Activated CD4-positive, alpha-beta T cell treated with anti-CD3 and anti-CD28 coated beads for 36 hours (primary cell): ENCODE data around the gene ZNF576. TPM values are rescaled to one million over a fixed set of nuclear protein-coding genes. Genes with fewer than 3 reads are reported as not detected.

Experiments
- ATAC-seq: fragments of 200-7000 bp; cut with Tn5 transposase; one replicate; pipeline ENCODE4 v1.10.0; 2021; ENCODE audit warnings: mild to moderate bottlenecking, moderate library complexity
- CTCF ChIA-PET: fragments of 350-600 bp; sonication (Branson Sonifier 250); formaldehyde crosslinking; loops from one replicate; lab custom pipeline; 2021; ENCODE audit warnings: antibody characterized with exemption; lab: Charles Lee
- POLR2A ChIA-PET: fragments of 350-600 bp; sonication (Branson Sonifier 250); formaldehyde crosslinking; loops from one replicate; lab custom pipeline; 2021; ENCODE audit warnings: antibody characterized with exemption, inconsistent platforms; lab: Charles Lee
- DNase-seq: peaks from one replicate; pipeline ENCODE4 v3.0.0-alpha.2; 2020
- H3K27ac Mint-ChIP-seq: one replicate; pipeline ENCODE4 v1.8.0; 2021; ENCODE audit warnings: mixed read lengths
- H3K27me3 Mint-ChIP-seq: one replicate; pipeline ENCODE4 v1.8.0; 2021; ENCODE audit warnings: mixed read lengths
- H3K36me3 Mint-ChIP-seq: one replicate; pipeline ENCODE4 v1.8.0; 2021; ENCODE audit warnings: low read depth, mixed read lengths
- H3K4me1 Mint-ChIP-seq: one replicate; pipeline ENCODE4 v1.8.0; 2021; ENCODE audit warnings: mixed read lengths
- H3K4me3 Mint-ChIP-seq: one replicate; pipeline ENCODE4 v1.8.0; 2021; ENCODE audit warnings: mild to moderate bottlenecking, moderate library complexity, mixed read lengths
- H3K9me3 Mint-ChIP-seq: one replicate; pipeline ENCODE4 v1.8.0; 2021; ENCODE audit warnings: low read depth, mixed read lengths
- intact Hi-C, 2 experiments: fragments of 100-400 bp; cut with DNase I in 1 of 2; cut with micrococcal nuclease in 1 of 2; formaldehyde crosslinking; loops; one replicate each; pipeline versions ENCODE4 v1.14.2 to v1.15.1; 2022 to 2024; cut with DNase I, micrococcal nuclease
- total RNA-seq, 2 experiments: library from RNA; stranded (reverse); gene quantifications; one replicate each; pipeline ENCODE4 v1.2.3, GENCODE V29; 2021

Gene ZNF576
- total RNA-seq, 2 experiments from 2014 or later, result 11.6 to 14.3 TPM

- ChIA-PET POLR2A (no interaction called here), CTCF (interaction anchor here (0.8 kb wide), 1 partner anchor 22 kb away, joined by 5 read pairs; no protein-coding TSS in a partner anchor)
- no peak for DNase-seq
- H3K9me3 Mint-ChIP-seq, result no peaks in the 10 kb centered on the region
- no peak overlapping the region for H3K4me3 Mint-ChIP-seq
- intact Hi-C loops, result no loop called here
- ATAC-seq, result no peak
- no peaks in the 10 kb centered on the region for H3K27me3 Mint-ChIP-seq
- H3K27ac Mint-ChIP-seq, result no peak overlapping the region
- H3K36me3 Mint-ChIP-seq, result peaks cover 4% of the 10 kb centered on the region
- peaks cover 10% of the 10 kb centered on the region for H3K4me1 Mint-ChIP-seq
Observed at GRCh38 chr19:43616306-43616705, 19.9 kb downstream of the ZNF576 start.

- no peak overlapping the region for H3K27ac Mint-ChIP-seq
Observed at GRCh38 chr19:43616954-43617353, 20.6 kb downstream of the ZNF576 start.

GRCh38 chr19:43618921-43619261 is 22.5 kb downstream of the ZNF576 start:
- DNase-seq (peak; percentile 79), ATAC-seq (peak; percentile 68)
- CTCF ChIA-PET, result no interaction called here
- Mint-ChIP-seq H3K9me3 (no peaks in the 10 kb centered on the region), H3K4me3 (peak overlapping the region; percentile 94), H3K36me3 (no peaks in the 10 kb centered on the region), H3K4me1 (peaks cover 11% of the 10 kb centered on the region), H3K27me3 (no peaks in the 10 kb centered on the region), H3K27ac (peak overlapping the region; percentile 99)
- POLR2A ChIA-PET, result interaction anchor here (0.7 kb wide), 1 partner anchor 114 kb away, joined by 3 read pairs; no protein-coding TSS in a partner anchor
- intact Hi-C loops, result loop anchor here (1.0 to 2.0 kb wide), 8 partner anchors 23 to 156 kb away; partner anchors contain the start of genes IRGQ (in 2 of the 2), PINLYP (in 2 of the 2), XRCC1 (in 2 of the 2) and ZNF576 (in 2 of the 2)

More at GRCh38 chr19:43616954-43617353, 20.6 kb downstream of the ZNF576 start:
- CTCF ChIA-PET, result interaction anchor here (1.1 kb wide), 1 partner anchor 61 kb away, joined by 4 read pairs; no protein-coding TSS in a partner anchor
- no peak for DNase-seq
- POLR2A ChIA-PET, result no interaction called here
- intact Hi-C loops, result no loop called here
- H3K4me3 Mint-ChIP-seq, result no peak overlapping the region
- H3K9me3 Mint-ChIP-seq, result no peaks in the 10 kb centered on the region
- no peaks in the 10 kb centered on the region for H3K27me3 Mint-ChIP-seq
- H3K36me3 Mint-ChIP-seq, result peaks cover 2% of the 10 kb centered on the region
- no peak for ATAC-seq
- H3K4me1 Mint-ChIP-seq, result peaks cover 10% of the 10 kb centered on the region

GRCh38 chr19:43619262-43620060 is 23.1 kb downstream of the ZNF576 start, which contains the start of gene ZNF428:
TSS of gene ZNF428 (minus strand) at chr19:43619629. CDS start at chr19:43614304, 5,325 bp downstream.
- Mint-ChIP-seq H3K27ac (peak within 1 kb of the TSS; percentile 99), H3K27me3 (no peaks in the 10 kb centered on the region), H3K4me3 (peak within 1 kb of the TSS; percentile 94), H3K36me3 (no peaks in the 10 kb centered on the region), H3K4me1 (peaks cover 17% of the 10 kb centered on the region), H3K9me3 (no peaks in the 10 kb centered on the region)
- CTCF ChIA-PET, result no interaction called here
- ATAC-seq (peak; percentile 92), DNase-seq (peak; percentile 94)
- intact Hi-C loops, result loop anchor here (1.0 to 2.0 kb wide), 9 partner anchors 20 to 156 kb away; partner anchors contain the start of genes IRGQ (in 2 of the 2), PINLYP (in 2 of the 2), XRCC1 (in 2 of the 2) and ZNF576 (in 2 of the 2)
- POLR2A ChIA-PET, result no interaction called here

GRCh38 chr19:43620061-43621001 is 23.9 kb downstream of the ZNF576 start:
- intact Hi-C loops, result loop anchor here in 1 of 2 experiments (1.0 kb wide), 1 partner anchor 19 kb away; the partner anchor contains the start of gene CADM4

GRCh38 chr19:43622070-43622469 is 25.7 kb downstream of the ZNF576 start:
- intact Hi-C loops, result no loop called here
- Mint-ChIP-seq H3K27ac (no peak overlapping the region), H3K27me3 (peaks cover 6% of the 10 kb centered on the region), H3K36me3 (no peaks in the 10 kb centered on the region), H3K4me3 (no peak overlapping the region), H3K4me1 (peaks cover 24% of the 10 kb centered on the region), H3K9me3 (no peaks in the 10 kb centered on the region)
- CTCF ChIA-PET, result interaction anchor here (0.8 kb wide), 1 partner anchor 27 kb away, joined by 5 read pairs; no protein-coding TSS in a partner anchor
- DNase-seq (no peak), ATAC-seq (no peak)
- POLR2A ChIA-PET, result no interaction called here

More at GRCh38 chr19:43620061-43621001, 23.9 kb downstream of the ZNF576 start:
- CTCF ChIA-PET, result interaction anchor here (0.7 kb wide), 1 partner anchor 188 kb away, joined by 3 read pairs; no protein-coding TSS in a partner anchor
- DNase-seq (no peak), ATAC-seq (no peak)
- Mint-ChIP-seq H3K4me1 (peaks cover 24% of the 10 kb centered on the region), H3K27me3 (no peaks in the 10 kb centered on the region), H3K36me3 (no peaks in the 10 kb centered on the region), H3K9me3 (no peaks in the 10 kb centered on the region), H3K4me3 (peak overlapping the region; percentile 94), H3K27ac (peak overlapping the region; percentile 99)
- POLR2A ChIA-PET, result no interaction called here

- peaks cover 24% of the 10 kb centered on the region for H3K4me1 Mint-ChIP-seq
- no peaks in the 10 kb centered on the region for H3K36me3 Mint-ChIP-seq
- no peak overlapping the region for H3K4me3 Mint-ChIP-seq
- POLR2A ChIA-PET, result no interaction called here
- intact Hi-C loops, result no loop called here
- no peak for ATAC-seq
- H3K27me3 Mint-ChIP-seq, result peaks cover 6% of the 10 kb centered on the region
- CTCF ChIA-PET, result no interaction called here
- H3K27ac Mint-ChIP-seq, result no peak overlapping the region
- no peak for DNase-seq
- no peaks in the 10 kb centered on the region for H3K9me3 Mint-ChIP-seq
Observed at GRCh38 chr19:43622956-43623355, 26.6 kb downstream of the ZNF576 start.

- Mint-ChIP-seq H3K4me3 (no peak overlapping the region), H3K27ac (no peak overlapping the region), H3K9me3 (no peaks in the 10 kb centered on the region), H3K36me3 (no peaks in the 10 kb centered on the region), H3K27me3 (peaks cover 6% of the 10 kb centered on the region), H3K4me1 (peaks cover 24% of the 10 kb centered on the region)
- CTCF ChIA-PET, result interaction anchor here (0.6 to 0.9 kb wide), 3 partner anchors 69 to 105 kb away, joined by 3 to 4 read pairs (median 3); no protein-coding TSS in a partner anchor
- POLR2A ChIA-PET, result no interaction called here
- ATAC-seq (no peak), DNase-seq (peak; percentile 56)
- intact Hi-C loops, result loop anchor here (1.0 to 2.0 kb wide), 2 partner anchors 15 kb away; partner anchors contain the start of gene CADM4 (in 2 of the 2)
Observed at GRCh38 chr19:43623889-43624670, 27.7 kb downstream of the ZNF576 start.

GRCh38 chr19:43624933-43625332 is 28.5 kb downstream of the ZNF576 start:
- Mint-ChIP-seq H3K4me3 (no peak overlapping the region), H3K27me3 (peaks cover 6% of the 10 kb centered on the region), H3K27ac (no peak overlapping the region), H3K4me1 (peaks cover 23% of the 10 kb centered on the region), H3K36me3 (no peaks in the 10 kb centered on the region), H3K9me3 (no peaks in the 10 kb centered on the region)
- ChIA-PET POLR2A (no interaction called here), CTCF (interaction anchor here (0.8 kb wide), 1 partner anchor 13 kb away, joined by 5 read pairs; no protein-coding TSS in a partner anchor)
- DNase-seq, result peak; percentile 96
- intact Hi-C loops, result loop anchor here (1.0 to 2.0 kb wide), 3 partner anchors 14 to 43 kb away; partner anchors contain the start of gene CADM4 (in 2 of the 2)
- ATAC-seq, result peak; percentile 90
